Trophoblast cell (in vitro differentiated cells and primary cell): Measurements from ENCODE around the gene ARPC2.

Source experiments
- DNase-seq, 2 donors: peaks; one replicate each; pipeline ENCODE4 v3.0.0-alpha.2; 2016
- H2AFZ ChIP-seq: 2 replicates; pipeline ENCODE4 v1.6.1; 2013; ENCODE audit warnings: low read length, moderate library complexity, mild to moderate bottlenecking; ENCODE audit not compliant: insufficient read depth, poor library complexity
- H2AK5ac ChIP-seq: 2 replicates; pipeline ENCODE4 v1.6.1; 2013; ENCODE audit warnings: mild to moderate bottlenecking, low read length
- H2BK120ac ChIP-seq: 2 replicates; pipeline ENCODE4 v1.6.1; 2013; ENCODE audit warnings: low read length, mild to moderate bottlenecking, moderate library complexity; ENCODE audit not compliant: insufficient read depth, poor library complexity
- H2BK12ac ChIP-seq: 2 replicates; pipeline ENCODE4 v1.6.1; 2013; ENCODE audit warnings: mild to moderate bottlenecking, low read length, moderate library complexity
- H2BK5ac ChIP-seq: 2 replicates; pipeline ENCODE4 v1.6.1; 2013; ENCODE audit warnings: low read length, low read depth, moderate library complexity, mild to moderate bottlenecking; ENCODE audit not compliant: poor library complexity
- H3K14ac ChIP-seq: 2 replicates; pipeline ENCODE4 v1.6.1; 2013; ENCODE audit warnings: mild to moderate bottlenecking, low read length
- H3K18ac ChIP-seq: 2 replicates; pipeline ENCODE4 v1.6.1; 2013; ENCODE audit warnings: mild to moderate bottlenecking, low read length
- H3K23ac ChIP-seq: 2 replicates; pipeline ENCODE4 v1.6.1; 2013; ENCODE audit warnings: low read length
- H3K27ac ChIP-seq: 2 replicates; pipeline ENCODE4 v1.5.1; 2013; ENCODE audit warnings: low read depth, mild to moderate bottlenecking, inconsistent platforms, low read length, moderate library complexity
- H3K27me3 ChIP-seq: 2 replicates; pipeline ENCODE4 v1.6.1; 2013; ENCODE audit warnings: inconsistent platforms, mild to moderate bottlenecking, low read length, moderate library complexity; ENCODE audit not compliant: insufficient read depth
- H3K36me3 ChIP-seq, 2 experiments: 1 replicate in 1 of 2; 2 replicates in 1 of 2; pipeline ENCODE4 v1.6.1; 2013; ENCODE audit warnings: low read length in 2 of 2, mild to moderate bottlenecking in 2 of 2, moderate library complexity in 1 of 2; ENCODE audit not compliant: insufficient read depth in 2 of 2, control insufficient read depth in 1 of 2
- H3K4ac ChIP-seq: 2 replicates; pipeline ENCODE4 v1.6.1; 2013; ENCODE audit warnings: low read depth, mild to moderate bottlenecking, low read length, moderate library complexity
- H3K4me1 ChIP-seq, 2 experiments: 1 replicate in 1 of 2; 2 replicates in 1 of 2; pipeline ENCODE4 v1.6.1; 2013; ENCODE audit warnings: low read length in 2 of 2, mild to moderate bottlenecking in 2 of 2, moderate library complexity in 1 of 2; ENCODE audit not compliant: insufficient read depth in 2 of 2, control insufficient read depth in 1 of 2
- H3K4me2 ChIP-seq: 2 replicates; pipeline ENCODE4 v1.6.1; 2013; ENCODE audit warnings: inconsistent platforms, mild to moderate bottlenecking, low read length, moderate library complexity
- H3K4me3 ChIP-seq: 2 replicates; pipeline ENCODE4 v1.5.1; 2013; ENCODE audit warnings: mild to moderate bottlenecking, low read depth, low read length, inconsistent platforms
- H3K79me1 ChIP-seq: one replicate; pipeline ENCODE4 v1.6.1; 2013; ENCODE audit warnings: low read length
- H3K79me2 ChIP-seq: 2 replicates; pipeline ENCODE4 v1.6.1; 2013; ENCODE audit warnings: low read length, mild to moderate bottlenecking; ENCODE audit not compliant: control insufficient read depth, insufficient read depth, poor library complexity
- H3K9ac ChIP-seq: 2 replicates; pipeline ENCODE4 v1.6.1; 2013; ENCODE audit warnings: mild to moderate bottlenecking, low read length
- H3K9me3 ChIP-seq: 2 replicates; pipeline ENCODE4 v1.6.1; 2013; ENCODE audit warnings: low read depth, mild to moderate bottlenecking, control low read depth, inconsistent platforms, low read length; ENCODE audit not compliant: insufficient read depth
- H4K12ac ChIP-seq: 2 replicates; pipeline ENCODE4 v1.6.1; 2013; ENCODE audit warnings: low read depth, mild to moderate bottlenecking, low read length, moderate library complexity
- H4K8ac ChIP-seq: 2 replicates; pipeline ENCODE4 v1.6.1; 2013; ENCODE audit warnings: low read depth, mild to moderate bottlenecking, low read length, moderate library complexity
- H4K91ac ChIP-seq: one replicate; pipeline ENCODE4 v1.6.1; 2013; ENCODE audit warnings: low read depth, mild to moderate bottlenecking, low read length, moderate library complexity
- WGBS: extraction: QIAGEN DNeasy Blood & Tissue Kit; methylation state at CpG from one replicate; pipeline ENCODE4 v1.1.7; 2013; ENCODE audit warnings: missing lambda C conversion rate; ENCODE audit not compliant: insufficient read length, insufficient coverage; ENCODE audit errors: extremely low coverage; 5-methylcytosine and 5-hydroxymethylcytosine counted together

The ARPC2 gene

DNA sequence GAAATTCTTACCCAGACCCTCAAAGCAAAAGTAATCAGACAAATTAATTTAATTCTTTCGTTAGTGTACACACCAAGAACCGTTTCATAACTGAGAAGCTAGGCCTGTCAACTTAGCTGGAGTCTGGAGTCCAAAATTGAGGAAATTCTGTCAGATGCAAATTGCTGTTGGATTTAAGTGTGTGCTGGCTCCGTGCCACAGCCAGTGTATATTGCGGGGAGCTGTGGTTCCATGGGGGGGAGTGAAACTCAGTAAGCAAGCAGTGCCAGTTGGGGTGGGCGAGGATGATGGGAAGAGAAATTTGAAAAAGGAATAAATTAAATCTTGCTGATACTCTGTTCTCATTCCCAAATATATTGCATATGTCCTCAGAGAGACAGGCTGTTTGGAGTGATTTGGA lies 4.0 kb downstream of the ARPC2 start:
- Histone ChIP-seq H2BK5ac (no peak overlapping the region), H3K4me1 (peaks cover 13 to 22% of the 10 kb centered on the region in 2 experiments), H3K27ac (no peak overlapping the region), H3K18ac (no peak overlapping the region), H3K4ac (peak overlapping the region; percentile 82), H3K4me3 (no peak overlapping the region), H2AFZ (no peak overlapping the region), H3K14ac (no peak overlapping the region), H2BK12ac (no peak overlapping the region), H3K79me2 (peaks cover 35% of the 10 kb centered on the region), H2BK120ac (no peak overlapping the region), H2AK5ac (no peak overlapping the region), H3K27me3 (no peaks in the 10 kb centered on the region), H4K8ac (no peak overlapping the region), H3K79me1 (peaks cover 16% of the 10 kb centered on the region), H3K9me3 (no peaks in the 10 kb centered on the region), H4K91ac (no peak overlapping the region), H3K36me3 (peaks cover 7 to 18% of the 10 kb centered on the region in 2 experiments), H3K9ac (no peak overlapping the region), H3K23ac (peak overlapping the region; percentile 37), H3K4me2 (no peak overlapping the region), H4K12ac (no peak overlapping the region)
- DNase-seq = no peak
- WGBS = no CpG with 5 or more reads among the region's 5 CpGs

DNA sequence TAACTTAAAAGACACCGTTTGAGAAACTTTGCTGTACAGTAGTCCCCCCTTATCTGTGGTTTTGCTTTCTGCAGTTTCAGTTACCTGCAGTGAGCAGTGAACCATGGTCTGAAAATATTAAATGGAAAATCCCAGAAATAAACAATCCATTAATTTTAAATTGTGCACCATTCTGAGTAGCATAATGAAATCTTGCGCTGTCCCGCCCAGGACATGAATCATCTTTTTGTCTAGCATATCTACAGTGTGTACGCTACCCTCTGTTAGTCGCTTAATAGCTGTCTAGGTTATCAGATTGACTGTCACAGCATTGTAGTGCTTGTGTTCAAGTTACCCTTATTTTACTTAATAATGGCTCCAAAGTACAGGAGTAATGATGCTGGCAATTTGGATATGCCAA lies 6.1 kb downstream of the ARPC2 start:
- Histone ChIP-seq H3K4ac (peak overlapping the region; percentile 78), H3K27ac (no peak overlapping the region), H3K9me3 (no peaks in the 10 kb centered on the region), H2BK120ac (no peak overlapping the region), H2BK5ac (no peak overlapping the region), H3K14ac (no peak overlapping the region), H3K9ac (no peak overlapping the region), H3K27me3 (no peaks in the 10 kb centered on the region), H4K8ac (no peak overlapping the region), H4K91ac (no peak overlapping the region), H3K23ac (no peak overlapping the region), H2BK12ac (no peak overlapping the region), H3K79me2 (peaks cover 25% of the 10 kb centered on the region), H2AK5ac (no peak overlapping the region), H3K4me3 (no peak overlapping the region), H4K12ac (no peak overlapping the region), H3K18ac (no peak overlapping the region), H3K4me2 (no peak overlapping the region), H3K36me3 (peaks cover 16 to 28% of the 10 kb centered on the region in 2 experiments), H3K4me1 (peaks cover 13 to 20% of the 10 kb centered on the region in 2 experiments), H3K79me1 (peaks cover 3% of the 10 kb centered on the region), H2AFZ (no peak overlapping the region)
- WGBS = no CpG with 5 or more reads among the region's 5 CpGs
- peak in 1 of 2 donors; percentile 40 for DNase-seq

GRCh38 chr2:218224186-218224585 lies 7.2 kb downstream of the ARPC2 start:
- no peak overlapping the region for H4K91ac ChIP-seq
- H4K8ac ChIP-seq = no peak overlapping the region
- H3K14ac ChIP-seq = no peak overlapping the region
- no peak overlapping the region for H3K9ac ChIP-seq
- H3K23ac ChIP-seq = no peak overlapping the region
- H3K4me3 ChIP-seq = no peak overlapping the region
- H3K27ac ChIP-seq = no peak overlapping the region
- no peak overlapping the region for H2BK120ac ChIP-seq
- peaks cover 16 to 28% of the 10 kb centered on the region in 2 experiments for H3K36me3 ChIP-seq
- no peaks in the 10 kb centered on the region for H3K27me3 ChIP-seq
- H2BK5ac ChIP-seq = no peak overlapping the region
- H3K4me2 ChIP-seq = no peak overlapping the region
- H4K12ac ChIP-seq = no peak overlapping the region
- no peak overlapping the region for H2BK12ac ChIP-seq
- no peak for DNase-seq
- H3K9me3 ChIP-seq = no peaks in the 10 kb centered on the region
- H3K79me1 ChIP-seq = peaks cover 3% of the 10 kb centered on the region
- WGBS = no CpG with 5 or more reads among the region's 1 CpG
- peaks cover 22% of the 10 kb centered on the region for H3K79me2 ChIP-seq
- H3K4ac ChIP-seq = peak overlapping the region; percentile 77
- no peak overlapping the region for H2AK5ac ChIP-seq
- H2AFZ ChIP-seq = no peak overlapping the region
- H3K18ac ChIP-seq = no peak overlapping the region
- H3K4me1 ChIP-seq = peaks cover 13 to 24% of the 10 kb centered on the region in 2 experiments

DNA sequence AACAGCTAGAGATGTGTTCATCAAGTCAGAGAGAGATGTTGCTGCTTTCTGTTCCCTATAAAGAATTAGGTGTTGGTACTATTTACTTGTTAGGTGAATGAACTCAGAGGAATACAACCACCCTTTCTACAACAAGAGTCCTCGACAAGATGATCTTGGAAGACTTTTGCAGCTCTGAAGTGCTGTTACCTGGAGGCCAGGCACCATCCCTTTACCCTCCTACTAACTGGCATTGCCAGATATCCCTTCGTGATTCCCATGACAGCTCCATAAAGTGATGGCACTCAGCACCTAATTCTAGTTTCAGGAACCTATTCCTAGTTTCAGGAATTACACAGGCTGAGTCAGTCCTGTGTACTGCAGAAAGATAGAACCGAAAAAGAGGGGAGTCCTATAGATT lies 9.9 kb downstream of the ARPC2 start:
- no peak overlapping the region for H3K4me3 ChIP-seq
- H3K4me2 ChIP-seq = no peak overlapping the region
- no peak overlapping the region for H2AK5ac ChIP-seq
- H3K18ac ChIP-seq = no peak overlapping the region
- H3K9me3 ChIP-seq = no peaks in the 10 kb centered on the region
- no peak overlapping the region for H3K4ac ChIP-seq
- DNase-seq = no peak
- H3K36me3 ChIP-seq = peaks cover 24 to 36% of the 10 kb centered on the region in 2 experiments
- no peak overlapping the region for H2AFZ ChIP-seq
- no CpG with 5 or more reads among the region's 3 CpGs for WGBS
- no peak overlapping the region for H3K9ac ChIP-seq
- H2BK120ac ChIP-seq = no peak overlapping the region
- no peaks in the 10 kb centered on the region for H3K27me3 ChIP-seq
- no peak overlapping the region for H2BK5ac ChIP-seq
- H3K14ac ChIP-seq = no peak overlapping the region
- no peak overlapping the region for H3K23ac ChIP-seq
- H3K4me1 ChIP-seq = peaks cover 4 to 21% of the 10 kb centered on the region in 2 experiments
- H4K12ac ChIP-seq = no peak overlapping the region
- no peak overlapping the region for H4K8ac ChIP-seq
- H3K79me1 ChIP-seq = no peaks in the 10 kb centered on the region
- H3K79me2 ChIP-seq = peaks cover 6% of the 10 kb centered on the region
- no peak overlapping the region for H3K27ac ChIP-seq
- H2BK12ac ChIP-seq = no peak overlapping the region
- H4K91ac ChIP-seq = no peak overlapping the region
